ENCODE measurements around the gene PPP6R2.

GRCh38 chr22:50403701-50404101 lies 60.6 kb downstream of the PPP6R2 start:
- TF ChIP-seq JUND (IDR thresholded peaks at IDR 0.05; ENCODE audit: low read length): no peak
- TF ChIP-seq MAFK (IDR thresholded peaks at IDR 0.05; ENCODE audit: low read depth, low read length): no peak
- no peak for TF ChIP-seq CTCF (IDR thresholded peaks at IDR 0.05; ENCODE audit: control extremely low read depth in 1 of 3, insufficient read depth in 1 of 3, low read depth in 1 of 3, low read length in 3 of 3)
- TF ChIP-seq YY1 (IDR thresholded peaks at IDR 0.05; ENCODE audit: low read depth, low read length): no peak
- no peak for TF ChIP-seq POLR2A (IDR thresholded peaks at IDR 0.05; ENCODE audit: control extremely low read depth in 1 of 2, low read depth in 2 of 2, low read length in 2 of 2)
- no peak for TF ChIP-seq POLR2AphosphoS5 (IDR thresholded peaks at IDR 0.05; ENCODE audit: low read depth, low read length)
- no peak for TF ChIP-seq EZH2 (IDR thresholded peaks at IDR 0.05; ENCODE audit: low read depth, low read length, severe bottlenecking)
